HepG2 (cell line): ENCODE results near the gene B3GNT2. TPM values are rescaled to one million over a fixed set of nuclear protein-coding genes. Genes with fewer than 3 reads are reported as not detected.
A peak's percentile ranks its signal among the peaks of the same experiment; 100 is the strongest.

Experiments used
- AHR ChIP-seq: IDR thresholded peaks from 2 replicates; pipeline ENCODE4 v1.6.1; 2018; ENCODE audit warnings: missing genetic modification reagents, missing compliant biosample characterization
- ATF7-NPFF ChIP-seq: sonication (generic); formaldehyde crosslinking; IDR thresholded peaks from 2 replicates; pipeline ENCODE4 v1.8.1; 2023; ENCODE audit warnings: mild to moderate bottlenecking, low read depth, missing genetic modification reagents, moderate library complexity
- CBX2 ChIP-seq, 2 experiments: fragments of 200-600 bp in 1 of 2; sonication (generic); formaldehyde crosslinking in 1 of 2; IDR thresholded peaks; 2 replicates each; pipeline versions ENCODE4 v1.7.0 to v1.8.1; 2018 to 2022; ENCODE audit warnings: low read depth in 2 of 2, low read length in 1 of 2, mild to moderate bottlenecking in 1 of 2, missing genetic modification reagents in 1 of 2
- FIP1L1 ChIP-seq: fragments of 200-400 bp; formaldehyde crosslinking; IDR thresholded peaks from 2 replicates; pipeline ENCODE4 v1.6.1; 2018; ENCODE audit warnings: low read depth, mild to moderate bottlenecking, low read length, moderate library complexity, borderline replicate concordance; ENCODE audit not compliant: insufficient read depth
- GPBP1L1 ChIP-seq: sonication (generic); formaldehyde crosslinking; IDR thresholded peaks from 2 replicates; pipeline ENCODE4 v1.5.0; 2020; ENCODE audit warnings: mild to moderate bottlenecking, missing genetic modification reagents
- HMG20A ChIP-seq: IDR thresholded peaks from 2 replicates; pipeline ENCODE4 v1.6.1; 2016; ENCODE audit warnings: borderline replicate concordance
- KDM1A ChIP-seq: IDR thresholded peaks from 2 replicates; pipeline ENCODE4 v1.6.1; 2016; ENCODE audit warnings: missing compliant biosample characterization
- KDM5A ChIP-seq: fragments of 200-600 bp; sonication (generic); IDR thresholded peaks from 2 replicates; pipeline ENCODE4 v1.7.0; 2018; ENCODE audit warnings: antibody characterized with exemption, mild to moderate bottlenecking, low read length, borderline replicate concordance
- MED8 ChIP-seq: sonication (generic); formaldehyde crosslinking; IDR thresholded peaks from 2 replicates; pipeline ENCODE4 v1.8.1; 2023; ENCODE audit warnings: mild to moderate bottlenecking, missing genetic modification reagents; ENCODE audit not compliant: insufficient replicate concordance
- MXD1 ChIP-seq: sonication (generic); formaldehyde crosslinking; IDR thresholded peaks from 2 replicates; pipeline ENCODE4 v1.4.0; 2020; ENCODE audit warnings: mild to moderate bottlenecking, missing genetic modification reagents
- MXD4 ChIP-seq: IDR thresholded peaks from 2 replicates; pipeline ENCODE4 v1.6.1; 2016; ENCODE audit warnings: mild to moderate bottlenecking, missing biosample characterization, missing genetic modification reagents
- NBN ChIP-seq: fragments of 450-650 bp; conservative IDR thresholded peaks from 2 replicates; pipeline ENCODE4 v1.6.1; 2017
- RBM39 ChIP-seq: fragments of 200-400 bp; formaldehyde crosslinking; IDR thresholded peaks from one replicate; pipeline ENCODE4 v1.6.1; 2018; ENCODE audit warnings: antibody characterized with exemption, mild to moderate bottlenecking, low read depth, low read length; ENCODE audit not compliant: poor library complexity, severe bottlenecking
- SNAI1 ChIP-seq: sonication (generic); formaldehyde crosslinking; IDR thresholded peaks from 2 replicates; pipeline ENCODE4 v1.5.0; 2020; ENCODE audit warnings: mild to moderate bottlenecking, missing genetic modification reagents, borderline replicate concordance
- TARDBP ChIP-seq: sonication (generic); formaldehyde crosslinking; IDR thresholded peaks from 2 replicates; pipeline ENCODE4 v1.8.0; 2022; ENCODE audit warnings: mild to moderate bottlenecking, missing genetic modification reagents
- UBTF ChIP-seq: sonication (generic); formaldehyde crosslinking; IDR thresholded peaks from 2 replicates; pipeline ENCODE4 v1.4.0; 2020; ENCODE audit warnings: mild to moderate bottlenecking, missing genetic modification reagents
- ZFP37 ChIP-seq: sonication (generic); formaldehyde crosslinking; IDR thresholded peaks from 2 replicates; pipeline ENCODE4 v1.4.0; 2020; ENCODE audit warnings: missing genetic modification reagents, borderline replicate concordance
- ZNF343 ChIP-seq: sonication (generic); formaldehyde crosslinking; IDR thresholded peaks from 2 replicates; pipeline ENCODE4 v1.4.0; 2020; ENCODE audit warnings: mild to moderate bottlenecking, missing genetic modification reagents
- ZNF564 ChIP-seq: sonication (generic); formaldehyde crosslinking; IDR thresholded peaks from 2 replicates; pipeline ENCODE4 v1.8.1; 2023; ENCODE audit warnings: mild to moderate bottlenecking, missing genetic modification reagents
- ZNF569 ChIP-seq: sonication (generic); formaldehyde crosslinking; IDR thresholded peaks from 2 replicates; pipeline ENCODE4 v1.5.0; 2020; ENCODE audit warnings: mild to moderate bottlenecking, missing genetic modification reagents, moderate library complexity, borderline replicate concordance
- ZNF639 ChIP-seq: conservative IDR thresholded peaks from 2 replicates; pipeline ENCODE4 v1.6.1; 2018; ENCODE audit warnings: missing genetic modification reagents
- ZSCAN9 ChIP-seq: IDR thresholded peaks from 2 replicates; pipeline ENCODE4 v1.6.1; 2016; ENCODE audit warnings: borderline replicate concordance
- ZZZ3 ChIP-seq: sonication (generic); formaldehyde crosslinking; IDR thresholded peaks from 2 replicates; pipeline ENCODE4 v1.4.0; 2020; ENCODE audit warnings: missing genetic modification reagents, mild to moderate bottlenecking, borderline replicate concordance
- polyA plus RNA-seq, 8 experiments: library from polyadenylated mRNA; depleted of rRNA in 3 of 8; stranded (reverse) in 7 of 8; unstranded in 1 of 8; fragments of >200 nt; fragmentation: Illumina TruSeq in 4 of 8; extraction: Trizol in 4 of 8; gene quantifications; 2 replicates each; pipeline versions ENCODE4 v1.2.1 to v1.2.3, GENCODE V29; 2011 to 2016; ENCODE audit warnings: low read depth in 4 of 8, missing spikeins in 1 of 8, mixed read lengths in 1 of 8; ENCODE audit not compliant: insufficient read depth in 1 of 8
- total RNA-seq, 5 experiments: library from RNA; depleted of rRNA; stranded (reverse); fragments of >200 nt; fragmentation: Illumina TruSeq; extraction: Trizol; gene quantifications; 2 replicates each; pipeline ENCODE4 v1.2.3, GENCODE V29; 2016; ENCODE audit warnings: low read depth in 1 of 5

B3GNT2 gene
- total and polyA plus RNA-seq, 2 of the 13 experiments (the other 11 are each of a cell fraction or from before 2014, with no cell fraction given) = 26.3 to 28.5 TPM

- peak; percentile 38; the same call in 1 of the 2 replicates for TF ChIP-seq UBTF
- TF ChIP-seq RBM39 = no peak
- no peak; the same call in 1 of the 2 replicates for TF ChIP-seq TARDBP (CRISPR knock-in tag)
- TF ChIP-seq MXD4 (CRISPR knock-in tag) = peak; percentile 96
- TF ChIP-seq AHR (CRISPR knock-in tag) = no peak
- TF ChIP-seq FIP1L1 = no peak
- no peak for TF ChIP-seq ZNF569 (CRISPR knock-in tag)
- TF ChIP-seq MED8 (CRISPR knock-in tag) = no peak
- peak; percentile 97 for TF ChIP-seq ZSCAN9 (CRISPR knock-in tag)
- no peak for TF ChIP-seq NBN
- TF ChIP-seq ZNF639 (CRISPR knock-in tag) = peak; percentile 64
- no peak for TF ChIP-seq ZNF343
- TF ChIP-seq SNAI1 (CRISPR knock-in tag) = no peak
- TF ChIP-seq HMG20A (CRISPR knock-in tag) = peak; percentile 91
- TF ChIP-seq MXD1 (CRISPR knock-in tag) = peak; percentile 68; the same call in 1 of the 2 replicates
- TF ChIP-seq GPBP1L1 (CRISPR knock-in tag) = no peak
- TF ChIP-seq KDM1A = no peak
- TF ChIP-seq ZFP37 (CRISPR knock-in tag) = 0 out of 2 replicates have a peak, but pooled peaks have one; percentile 44
- 0 out of 2 replicates have a peak, but pooled peaks have one; percentile 55 for TF ChIP-seq ZZZ3 (CRISPR knock-in tag)
- no peak for TF ChIP-seq KDM5A
- TF ChIP-seq ATF7-NPFF (CRISPR knock-in tag) = no peak
- peak; percentile 82; the same call in 1 of the 2 replicates for TF ChIP-seq ZNF564
- TF ChIP-seq CBX2 (IDR thresholded peaks at IDR 0.05; ENCODE audit: low read depth, low read length) = no peak
- TF ChIP-seq CBX2 (CRISPR knock-in tag; IDR thresholded peaks at IDR 0.05; ENCODE audit: low read depth) = no peak; the same call in 1 of the 2 replicates
Observed at GRCh38 chr2:62194558-62195420, 1.1 kb upstream of the B3GNT2 start (continued).
